Natural killer cell (primary cell): ENCODE measurements around the gene HDAC8. TPM values are rescaled to one million over a fixed set of nuclear protein-coding genes. Genes with fewer than 3 reads are reported as not detected.

Source experiments
- ATAC-seq, 3 donors: fragments of 150-1000 bp in 2 of 3; fragments of 200-7000 bp in 1 of 3; cut with Tn5 transposase; 1 replicate in 1 of 3; 2 replicates in 2 of 3; pipeline ENCODE4 v1.10.0; 2021; ENCODE audit warnings: mild to moderate bottlenecking in 2 of 3, moderate library complexity in 2 of 3
- DNase-seq, 2 donors: peaks; one replicate each; pipeline versions ENCODE4 v3.0.0 to v3.0.0-alpha.2; 2013 to 2021; ENCODE audit warnings: mixed read lengths in 1 of 2
- H3K27ac ChIP-seq: one replicate; pipeline ENCODE4 v1.5.1; 2013; ENCODE audit warnings: mild to moderate bottlenecking, low read length
- H3K27me3 ChIP-seq: one replicate; pipeline ENCODE4 v1.6.1; 2013; ENCODE audit warnings: low read length; ENCODE audit not compliant: control insufficient read depth, insufficient read depth
- H3K36me3 ChIP-seq: one replicate; pipeline ENCODE4 v1.6.1; 2013; ENCODE audit warnings: low read length; ENCODE audit not compliant: control insufficient read depth, insufficient read depth
- H3K4me1 ChIP-seq: one replicate; pipeline ENCODE4 v1.6.1; 2013; ENCODE audit warnings: low read length; ENCODE audit not compliant: control insufficient read depth, insufficient read depth
- H3K4me3 ChIP-seq: one replicate; pipeline ENCODE4 v1.5.1; 2013; ENCODE audit warnings: low read length
- H3K9me3 ChIP-seq: one replicate; pipeline ENCODE4 v1.6.1; 2013; ENCODE audit warnings: low read length; ENCODE audit not compliant: control insufficient read depth, insufficient read depth
- H3K27ac Mint-ChIP-seq, 2 donors: one replicate each; pipeline ENCODE4 v1.8.0; 2022; ENCODE audit warnings: mild to moderate bottlenecking in 2 of 2, mixed read lengths in 2 of 2, moderate library complexity in 1 of 2
- H3K27me3 Mint-ChIP-seq, 2 donors: one replicate each; pipeline ENCODE4 v1.8.0; 2022; ENCODE audit warnings: low read depth in 2 of 2, mixed read lengths in 2 of 2
- H3K36me3 Mint-ChIP-seq: one replicate; pipeline ENCODE4 v1.8.0; 2022; ENCODE audit warnings: mixed read lengths
- H3K4me1 Mint-ChIP-seq, 2 donors: one replicate each; pipeline ENCODE4 v1.8.0; 2022; ENCODE audit warnings: mixed read lengths in 2 of 2
- H3K4me3 Mint-ChIP-seq: one replicate; pipeline ENCODE4 v1.8.0; 2022; ENCODE audit warnings: mild to moderate bottlenecking, moderate library complexity, mixed read lengths
- H3K9me3 Mint-ChIP-seq, 2 donors: one replicate each; pipeline ENCODE4 v1.8.0; 2022; ENCODE audit warnings: mixed read lengths in 2 of 2
- CTCF ChIP-seq: fragments of 200-600 bp; IDR thresholded peaks from one replicate; pipeline ENCODE4 v1.8.0; 2022; ENCODE audit warnings: antibody characterized with exemption
- WGBS: methylation state at CpG from one replicate; pipeline ENCODE4 v1.1.7; 2013; ENCODE audit warnings: missing lambda C conversion rate; ENCODE audit not compliant: insufficient coverage; 5-methylcytosine and 5-hydroxymethylcytosine counted together
- intact Hi-C: fragments of 100-400 bp; cut with micrococcal nuclease; formaldehyde crosslinking; loops from one replicate; pipeline ENCODE4 v1.14.2; 2022
- total RNA-seq, 4 donors: library from RNA; stranded (reverse); fragments of 120-200 nt in 1 of 4; gene quantifications; one replicate each; pipeline versions ENCODE4 v1.2.3 to v1.2.4, GENCODE V29; 2013 to 2022

HDAC8 gene
- total RNA-seq, 3 donors from 2014 or later (not counting 1 experiment from before 2014, with no cell fraction given) = 24.3 to 30.4 (median 26.6) TPM

GRCh38 chrX:72402614-72403013 lies 170.0 kb downstream of the HDAC8 start:
- H3K4me1 ChIP-seq = no peaks in the 10 kb centered on the region
- no peaks in the 10 kb centered on the region for H3K36me3 Mint-ChIP-seq
- TF ChIP-seq CTCF = no peak
- no peaks in the 10 kb centered on the region for H3K4me1 Mint-ChIP-seq
- H3K4me3 ChIP-seq = no peak overlapping the region
- H3K9me3 ChIP-seq = no peaks in the 10 kb centered on the region
- H3K4me3 Mint-ChIP-seq = no peak overlapping the region
- no peaks in the 10 kb centered on the region for H3K27me3 ChIP-seq
- no peak overlapping the region for H3K27ac ChIP-seq
- H3K9me3 Mint-ChIP-seq = peaks cover 0 to 4% of the 10 kb centered on the region in 2 donors
- no peak overlapping the region for H3K27ac Mint-ChIP-seq
- no peaks in the 10 kb centered on the region for H3K27me3 Mint-ChIP-seq
- H3K36me3 ChIP-seq = no peaks in the 10 kb centered on the region
- ATAC-seq (no peak), DNase-seq (no peak)
- intact Hi-C loops = no loop called here

GRCh38 chrX:72399816-72400215 lies 172.8 kb downstream of the HDAC8 start:
- Histone ChIP-seq H3K4me1 (no peaks in the 10 kb centered on the region), H3K9me3 (no peaks in the 10 kb centered on the region), H3K27me3 (no peaks in the 10 kb centered on the region), H3K4me3 (no peak overlapping the region), H3K36me3 (no peaks in the 10 kb centered on the region), H3K27ac (no peak overlapping the region)
- intact Hi-C loops = no loop called here
- H3K27ac Mint-ChIP-seq = no peak overlapping the region
- H3K27me3 Mint-ChIP-seq = no peaks in the 10 kb centered on the region
- DNase-seq (no peak), ATAC-seq (no peak)
- H3K4me3 Mint-ChIP-seq = no peak overlapping the region
- no peak for TF ChIP-seq CTCF
- H3K4me1 Mint-ChIP-seq = no peaks in the 10 kb centered on the region
- no peaks in the 10 kb centered on the region for H3K9me3 Mint-ChIP-seq
- no peaks in the 10 kb centered on the region for H3K36me3 Mint-ChIP-seq

- Mint-ChIP-seq H3K4me3 (no peak overlapping the region), H3K4me1 (no peaks in the 10 kb centered on the region), H3K27ac (no peak overlapping the region), H3K27me3 (no peaks in the 10 kb centered on the region), H3K36me3 (no peaks in the 10 kb centered on the region), H3K9me3 (no peaks in the 10 kb centered on the region)
- TF ChIP-seq CTCF = no peak
- DNase-seq = no peak
- intact Hi-C loops = no loop called here
- 83% methylated on average over 1 of the region's 1 CpG for WGBS
- ATAC-seq = no peak
- H3K4me3 ChIP-seq = no peak overlapping the region
- no peaks in the 10 kb centered on the region for H3K9me3 ChIP-seq
- no peaks in the 10 kb centered on the region for H3K27me3 ChIP-seq
- H3K36me3 ChIP-seq = no peaks in the 10 kb centered on the region
- no peaks in the 10 kb centered on the region for H3K4me1 ChIP-seq
- no peak overlapping the region for H3K27ac ChIP-seq
Measured at GRCh38 chrX:72396117-72396516, 176.5 kb downstream of the HDAC8 start.

GRCh38 chrX:72395237-72395636 lies 177.4 kb downstream of the HDAC8 start:
- H3K27me3 ChIP-seq = no peaks in the 10 kb centered on the region
- no peak for TF ChIP-seq CTCF

More at GRCh38 chrX:72395237-72395636, 177.4 kb downstream of the HDAC8 start:
- H3K4me3 Mint-ChIP-seq = no peak overlapping the region
- Histone ChIP-seq H3K4me3 (no peak overlapping the region), H3K36me3 (no peaks in the 10 kb centered on the region), H3K4me1 (no peaks in the 10 kb centered on the region), H3K9me3 (no peaks in the 10 kb centered on the region), H3K27ac (no peak overlapping the region)
- intact Hi-C loops = no loop called here
- no peaks in the 10 kb centered on the region for H3K36me3 Mint-ChIP-seq
- no peak overlapping the region for H3K27ac Mint-ChIP-seq
- 80% methylated on average over 1 of the region's 1 CpG for WGBS
- H3K9me3 Mint-ChIP-seq = no peaks in the 10 kb centered on the region
- H3K27me3 Mint-ChIP-seq = no peaks in the 10 kb centered on the region
- no peak for ATAC-seq
- no peak for DNase-seq
- no peaks in the 10 kb centered on the region for H3K4me1 Mint-ChIP-seq
